Esophagus squamous epithelium (tissue), 4 donors: ENCODE measurements around the gene PROX2.

Source experiments
- CTCF ChIP-seq, 6 experiments: fragments of 450-650 bp in 4 of 6; fragments of 200-600 bp in 2 of 6; sonication (generic) in 2 of 6; IDR thresholded peaks; one replicate each; pipeline ENCODE4 v1.5.1; 2016 to 2019; ENCODE audit warnings: antibody characterized with exemption in 6 of 6, mild to moderate bottlenecking in 4 of 6, moderate library complexity in 4 of 6
- POLR2A ChIP-seq, 4 donors: fragments of 450-650 bp; IDR thresholded peaks; one replicate each; pipeline ENCODE4 v1.6.1; 2017; ENCODE audit warnings: antibody characterized with exemption in 4 of 4, mild to moderate bottlenecking in 4 of 4, moderate library complexity in 3 of 4

GRCh38 chr14:74858022-74858421 lies 17.9 kb downstream of the PROX2 start:
- TF ChIP-seq CTCF (IDR thresholded peaks at IDR 0.05) (no peak), POLR2A (IDR thresholded peaks at IDR 0.05) (no peak)
